ENCODE data around the gene RNF212. TPM values are rescaled to one million over a fixed set of nuclear protein-coding genes. Genes with fewer than 3 reads are reported as not detected.
A peak's percentile ranks its signal among the peaks of the same experiment; 100 is the strongest.

The RNF212 gene
- total and polyA plus RNA-seq, 2 of the 13 experiments (the other 11 are each of a cell fraction or from before 2014, with no cell fraction given): not detected

DNA sequence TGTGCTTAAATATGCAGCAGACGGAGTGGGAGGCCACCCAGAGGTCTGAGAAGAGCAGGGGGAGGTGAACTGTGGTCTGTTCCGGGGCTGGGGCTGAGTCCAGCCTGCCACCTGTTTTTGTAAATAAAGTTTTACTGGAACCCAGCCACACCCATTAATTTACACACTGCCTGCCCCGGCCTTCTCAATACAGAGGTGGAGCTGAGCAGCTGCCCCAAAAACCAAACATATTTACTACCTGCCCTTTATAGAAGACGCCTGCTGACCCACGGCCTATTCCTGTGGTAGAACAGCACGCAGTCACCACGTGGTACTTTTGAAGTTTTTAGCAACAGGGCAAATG, 56.0 kb downstream of the RNF212 start (continued):
- peak; percentile 42; the same call in 1 of the 2 replicates for TF ChIP-seq SOX5 (CRISPR knock-in tag; IDR thresholded peaks at IDR 0.05; ENCODE audit: borderline replicate concordance)
- TF ChIP-seq RCOR2 (CRISPR knock-in tag; IDR thresholded peaks at IDR 0.05): no peak
- no peak for TF ChIP-seq ZNF253 (CRISPR knock-in tag; IDR thresholded peaks at IDR 0.05; ENCODE audit: borderline replicate concordance)
- peak; percentile 26 for TF ChIP-seq TEAD3 (CRISPR knock-in tag; optimal IDR thresholded peaks at IDR 0.05; ENCODE audit: borderline replicate concordance)
- TF ChIP-seq, protein P1, sequence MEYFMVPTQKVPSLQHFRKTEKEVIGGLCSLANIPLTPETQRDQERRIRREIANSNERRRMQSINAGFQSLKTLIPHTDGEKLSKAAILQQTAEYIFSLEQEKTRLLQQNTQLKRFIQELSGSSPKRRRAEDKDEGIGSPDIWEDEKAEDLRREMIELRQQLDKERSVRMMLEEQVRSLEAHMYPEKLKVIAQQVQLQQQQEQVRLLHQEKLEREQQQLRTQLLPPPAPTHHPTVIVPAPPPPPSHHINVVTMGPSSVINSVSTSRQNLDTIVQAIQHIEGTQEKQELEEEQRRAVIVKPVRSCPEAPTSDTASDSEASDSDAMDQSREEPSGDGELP (IDR thresholded peaks at IDR 0.05; ENCODE audit: borderline replicate concordance, low read depth): peak; percentile 21; the same call in 1 of the 2 replicates
- TF ChIP-seq, protein P2, sequence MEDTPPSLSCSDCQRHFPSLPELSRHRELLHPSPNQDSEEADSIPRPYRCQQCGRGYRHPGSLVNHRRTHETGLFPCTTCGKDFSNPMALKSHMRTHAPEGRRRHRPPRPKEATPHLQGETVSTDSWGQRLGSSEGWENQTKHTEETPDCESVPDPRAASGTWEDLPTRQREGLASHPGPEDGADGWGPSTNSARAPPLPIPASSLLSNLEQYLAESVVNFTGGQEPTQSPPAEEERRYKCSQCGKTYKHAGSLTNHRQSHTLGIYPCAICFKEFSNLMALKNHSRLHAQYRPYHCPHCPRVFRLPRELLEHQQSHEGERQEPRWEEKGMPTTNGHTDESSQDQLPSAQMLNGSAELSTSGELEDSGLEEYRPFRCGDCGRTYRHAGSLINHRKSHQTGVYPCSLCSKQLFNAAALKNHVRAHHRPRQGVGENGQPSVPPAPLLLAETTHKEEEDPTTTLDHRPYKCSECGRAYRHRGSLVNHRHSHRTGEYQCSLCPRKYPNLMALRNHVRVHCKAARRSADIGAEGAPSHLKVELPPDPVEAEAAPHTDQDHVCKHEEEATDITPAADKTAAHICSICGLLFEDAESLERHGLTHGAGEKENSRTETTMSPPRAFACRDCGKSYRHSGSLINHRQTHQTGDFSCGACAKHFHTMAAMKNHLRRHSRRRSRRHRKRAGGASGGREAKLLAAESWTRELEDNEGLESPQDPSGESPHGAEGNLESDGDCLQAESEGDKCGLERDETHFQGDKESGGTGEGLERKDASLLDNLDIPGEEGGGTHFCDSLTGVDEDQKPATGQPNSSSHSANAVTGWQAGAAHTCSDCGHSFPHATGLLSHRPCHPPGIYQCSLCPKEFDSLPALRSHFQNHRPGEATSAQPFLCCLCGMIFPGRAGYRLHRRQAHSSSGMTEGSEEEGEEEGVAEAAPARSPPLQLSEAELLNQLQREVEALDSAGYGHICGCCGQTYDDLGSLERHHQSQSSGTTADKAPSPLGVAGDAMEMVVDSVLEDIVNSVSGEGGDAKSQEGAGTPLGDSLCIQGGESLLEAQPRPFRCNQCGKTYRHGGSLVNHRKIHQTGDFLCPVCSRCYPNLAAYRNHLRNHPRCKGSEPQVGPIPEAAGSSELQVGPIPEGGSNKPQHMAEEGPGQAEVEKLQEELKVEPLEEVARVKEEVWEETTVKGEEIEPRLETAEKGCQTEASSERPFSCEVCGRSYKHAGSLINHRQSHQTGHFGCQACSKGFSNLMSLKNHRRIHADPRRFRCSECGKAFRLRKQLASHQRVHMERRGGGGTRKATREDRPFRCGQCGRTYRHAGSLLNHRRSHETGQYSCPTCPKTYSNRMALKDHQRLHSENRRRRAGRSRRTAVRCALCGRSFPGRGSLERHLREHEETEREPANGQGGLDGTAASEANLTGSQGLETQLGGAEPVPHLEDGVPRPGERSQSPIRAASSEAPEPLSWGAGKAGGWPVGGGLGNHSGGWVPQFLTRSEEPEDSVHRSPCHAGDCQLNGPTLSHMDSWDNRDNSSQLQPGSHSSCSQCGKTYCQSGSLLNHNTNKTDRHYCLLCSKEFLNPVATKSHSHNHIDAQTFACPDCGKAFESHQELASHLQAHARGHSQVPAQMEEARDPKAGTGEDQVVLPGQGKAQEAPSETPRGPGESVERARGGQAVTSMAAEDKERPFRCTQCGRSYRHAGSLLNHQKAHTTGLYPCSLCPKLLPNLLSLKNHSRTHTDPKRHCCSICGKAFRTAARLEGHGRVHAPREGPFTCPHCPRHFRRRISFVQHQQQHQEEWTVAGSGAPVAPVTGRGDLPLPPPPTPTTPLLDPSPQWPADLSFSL (CRISPR knock-in tag; IDR thresholded peaks at IDR 0.05): no peak
- TF ChIP-seq SALL1 (CRISPR knock-in tag; IDR thresholded peaks at IDR 0.05): 0 out of 2 replicates have a peak, but pooled peaks have one; percentile 22
- TF ChIP-seq ZSCAN29 (CRISPR knock-in tag; conservative IDR thresholded peaks at IDR 0.05): no peak
- TF ChIP-seq ARNT2 (CRISPR knock-in tag; IDR thresholded peaks at IDR 0.05; ENCODE audit: low read depth): no peak
- TF ChIP-seq, protein P3, sequence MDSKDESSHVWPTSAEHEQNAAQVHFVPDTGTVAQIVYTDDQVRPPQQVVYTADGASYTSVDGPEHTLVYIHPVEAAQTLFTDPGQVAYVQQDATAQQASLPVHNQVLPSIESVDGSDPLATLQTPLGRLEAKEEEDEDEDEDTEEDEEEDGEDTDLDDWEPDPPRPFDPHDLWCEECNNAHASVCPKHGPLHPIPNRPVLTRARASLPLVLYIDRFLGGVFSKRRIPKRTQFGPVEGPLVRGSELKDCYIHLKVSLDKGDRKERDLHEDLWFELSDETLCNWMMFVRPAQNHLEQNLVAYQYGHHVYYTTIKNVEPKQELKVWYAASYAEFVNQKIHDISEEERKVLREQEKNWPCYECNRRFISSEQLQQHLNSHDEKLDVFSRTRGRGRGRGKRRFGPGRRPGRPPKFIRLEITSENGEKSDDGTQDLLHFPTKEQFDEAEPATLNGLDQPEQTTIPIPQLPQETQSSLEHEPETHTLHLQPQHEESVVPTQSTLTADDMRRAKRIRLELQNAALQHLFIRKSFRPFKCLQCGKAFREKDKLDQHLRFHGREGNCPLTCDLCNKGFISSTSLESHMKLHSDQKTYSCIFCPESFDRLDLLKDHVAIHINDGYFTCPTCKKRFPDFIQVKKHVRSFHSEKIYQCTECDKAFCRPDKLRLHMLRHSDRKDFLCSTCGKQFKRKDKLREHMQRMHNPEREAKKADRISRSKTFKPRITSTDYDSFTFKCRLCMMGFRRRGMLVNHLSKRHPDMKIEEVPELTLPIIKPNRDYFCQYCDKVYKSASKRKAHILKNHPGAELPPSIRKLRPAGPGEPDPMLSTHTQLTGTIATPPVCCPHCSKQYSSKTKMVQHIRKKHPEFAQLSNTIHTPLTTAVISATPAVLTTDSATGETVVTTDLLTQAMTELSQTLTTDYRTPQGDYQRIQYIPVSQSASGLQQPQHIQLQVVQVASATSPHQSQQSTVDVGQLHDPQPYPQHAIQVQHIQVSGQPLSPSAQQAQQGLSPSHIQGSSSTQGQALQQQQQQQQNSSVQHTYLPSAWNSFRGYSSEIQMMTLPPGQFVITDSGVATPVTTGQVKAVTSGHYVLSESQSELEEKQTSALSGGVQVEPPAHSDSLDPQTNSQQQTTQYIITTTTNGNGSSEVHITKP (CRISPR knock-in tag; IDR thresholded peaks at IDR 0.05; ENCODE audit: low read depth): peak; percentile 55; the same call in 1 of the 2 replicates
- TF ChIP-seq ZNF138 (CRISPR knock-in tag; IDR thresholded peaks at IDR 0.05; ENCODE audit: low read depth): no peak
- TF ChIP-seq JUNB (CRISPR knock-in tag; IDR thresholded peaks at IDR 0.05; ENCODE audit: borderline replicate concordance): no peak
- TF ChIP-seq FOXA3 (CRISPR knock-in tag; IDR thresholded peaks at IDR 0.05): peak; percentile 62
- no peak for TF ChIP-seq ZNF136 (CRISPR knock-in tag; IDR thresholded peaks at IDR 0.05; ENCODE audit: low read depth)
- TF ChIP-seq ZNF570 (CRISPR knock-in tag; IDR thresholded peaks at IDR 0.05; ENCODE audit: borderline replicate concordance): no peak
- no peak for TF ChIP-seq SOX13 (IDR thresholded peaks at IDR 0.05)
- 0 out of 4 replicates have a peak, but pooled peaks of 1 of the 2 experiments have one; percentile 35 for TF ChIP-seq SOX13 (CRISPR knock-in tag; conservative IDR thresholded peaks at IDR 0.05 in 1 of 2, IDR thresholded peaks at IDR 0.05 in 1 of 2)
- TF ChIP-seq GATAD2A (CRISPR knock-in tag; IDR thresholded peaks at IDR 0.05): 0 out of 2 replicates have a peak, but pooled peaks have one; percentile 41

All from HepG2 (cell line).